ENCODE data around the gene ERVFRD-1. TPM values are rescaled to one million over a fixed set of nuclear protein-coding genes. Genes with fewer than 3 reads are reported as not detected.

The ERVFRD-1 gene
- total and polyA plus RNA-seq, 2 of the 13 experiments (the other 11 are each of a cell fraction or from before 2014, with no cell fraction given), result not detected

GRCh38 chr6:11093626-11094410 is 17.7 kb downstream of the ERVFRD-1 start, which contains the start of gene SMIM13 (continued):
- TF ChIP-seq ZNF646 (CRISPR knock-in tag; IDR thresholded peaks at IDR 0.05), result no peak
- no peak for TF ChIP-seq NFIC (IDR thresholded peaks at IDR 0.05; ENCODE audit: low read length)
- TF ChIP-seq RNF2 (conservative IDR thresholded peaks at IDR 0.05; ENCODE audit: low read depth), result peak; percentile 76; the same call in 1 of the 2 replicates
- TF ChIP-seq ZNF142 (CRISPR knock-in tag; IDR thresholded peaks at IDR 0.05), result peak; percentile 98
- TF ChIP-seq FOXM1 (CRISPR knock-in tag; IDR thresholded peaks at IDR 0.05), result no peak
- TF ChIP-seq REST (IDR thresholded peaks at IDR 0.05; ENCODE audit: borderline replicate concordance in 1 of 2, low read depth in 1 of 2, low read length in 2 of 2), result no peak
- TF ChIP-seq ZNF691 (CRISPR knock-in tag; IDR thresholded peaks at IDR 0.05; ENCODE audit: borderline replicate concordance, low read depth), result peak; percentile 59

Data from HepG2 (cell line).